Effector memory CD4-positive, alpha-beta T cell (primary cell): ENCODE measurements around the gene SERTAD2.

Experiments
- DNase-seq, 3 donors: peaks; one replicate each; pipeline ENCODE4 v3.0.0-alpha.2; 2020
- H3K27ac ChIP-seq: 2 replicates; pipeline ENCODE4 v1.7.0; 2013; ENCODE audit warnings: mild to moderate bottlenecking, low read length, moderate library complexity; ENCODE audit not compliant: insufficient read depth, poor library complexity, severe bottlenecking
- H3K27me3 ChIP-seq: replicated peaks from 2 replicates; pipeline ENCODE4 v1.7.0; 2013; ENCODE audit warnings: mild to moderate bottlenecking, low read length; ENCODE audit not compliant: insufficient read depth, control insufficient read depth, poor library complexity, severe bottlenecking
- H3K36me3 ChIP-seq: 2 replicates; pipeline ENCODE4 v1.7.0; 2013; ENCODE audit warnings: mild to moderate bottlenecking, low read length, moderate library complexity; ENCODE audit not compliant: control insufficient read depth, insufficient read depth
- H3K4me1 ChIP-seq: 2 replicates; pipeline ENCODE4 v1.7.0; 2013; ENCODE audit warnings: low read length, mild to moderate bottlenecking; ENCODE audit not compliant: control insufficient read depth, insufficient read depth, poor library complexity, severe bottlenecking
- H3K4me3 ChIP-seq: 2 replicates; pipeline ENCODE4 v1.7.0; 2013; ENCODE audit warnings: low read length, low read depth, mild to moderate bottlenecking; ENCODE audit not compliant: insufficient read depth, poor library complexity, severe bottlenecking
- H3K9me3 ChIP-seq: 2 replicates; pipeline ENCODE4 v1.7.0; 2013; ENCODE audit warnings: mild to moderate bottlenecking, low read length, moderate library complexity; ENCODE audit not compliant: control insufficient read depth

SERTAD2 gene

GRCh38 chr2:64587561-64587960 lies 66.2 kb downstream of the SERTAD2 start:
- Histone ChIP-seq H3K4me3 (no peak overlapping the region), H3K27ac (no peak overlapping the region), H3K36me3 (peaks cover 31% of the 10 kb centered on the region)

GRCh38 chr2:64586883-64587481 lies 66.7 kb downstream of the SERTAD2 start:
- Histone ChIP-seq H3K4me3 (no peak overlapping the region), H3K27me3 (no peaks in the 10 kb centered on the region), H3K4me1 (no peaks in the 10 kb centered on the region), H3K36me3 (peaks cover 28% of the 10 kb centered on the region), H3K27ac (no peak overlapping the region), H3K9me3 (no peaks in the 10 kb centered on the region)
- no peak for DNase-seq

More at GRCh38 chr2:64587561-64587960, 66.2 kb downstream of the SERTAD2 start:
- Histone ChIP-seq H3K27me3 (no peaks in the 10 kb centered on the region), H3K4me1 (no peaks in the 10 kb centered on the region), H3K9me3 (no peaks in the 10 kb centered on the region)
- no peak for DNase-seq

GRCh38 chr2:64586054-64586453 lies 67.7 kb downstream of the SERTAD2 start:
- peaks cover 21% of the 10 kb centered on the region for H3K36me3 ChIP-seq
- H3K27ac ChIP-seq: no peak overlapping the region
- H3K27me3 ChIP-seq: no peaks in the 10 kb centered on the region
- no peak for DNase-seq
- H3K4me1 ChIP-seq: no peaks in the 10 kb centered on the region
- H3K4me3 ChIP-seq: no peak overlapping the region
- no peaks in the 10 kb centered on the region for H3K9me3 ChIP-seq

GRCh38 chr2:64582774-64583340 lies 70.9 kb downstream of the SERTAD2 start:
- Histone ChIP-seq H3K9me3 (no peaks in the 10 kb centered on the region), H3K27ac (no peak overlapping the region), H3K4me1 (no peaks in the 10 kb centered on the region), H3K4me3 (no peak overlapping the region), H3K36me3 (peaks cover 15% of the 10 kb centered on the region), H3K27me3 (no peaks in the 10 kb centered on the region)
- no peak for DNase-seq

GRCh38 chr2:64581777-64582539 lies 71.8 kb downstream of the SERTAD2 start:
- H3K27ac ChIP-seq: no peak overlapping the region
- no peaks in the 10 kb centered on the region for H3K27me3 ChIP-seq
- H3K36me3 ChIP-seq: peaks cover 15% of the 10 kb centered on the region

More at GRCh38 chr2:64581777-64582539, 71.8 kb downstream of the SERTAD2 start:
- no peak for DNase-seq
- Histone ChIP-seq H3K4me3 (no peak overlapping the region), H3K9me3 (no peaks in the 10 kb centered on the region), H3K4me1 (no peaks in the 10 kb centered on the region)
